SK-N-MC (cell line): ENCODE measurements around the gene BANP.
"Not testable (repeated sequence)": the region's sequence is repeated elsewhere in the genome, so short reads cannot be mapped to it uniquely, and the experiment has no call there.

Experiments
- DNase-seq: peaks from one replicate; pipeline ENCODE4 v3.0.0-alpha.2; 2011; ENCODE audit warnings: low read depth, low spot score
- H3K27ac ChIP-seq: fragments of 200-600 bp; sonication (generic); 2 replicates; pipeline ENCODE4 v1.5.1; 2016; ENCODE audit warnings: mixed run types
- H3K36me3 ChIP-seq: fragments of 200-600 bp; sonication (generic); 2 replicates; pipeline ENCODE4 v1.6.1; 2017; ENCODE audit warnings: antibody characterized with exemption, low read length, mixed read lengths; ENCODE audit not compliant: insufficient read depth
- H3K4me3 ChIP-seq: fragments of 200-600 bp; sonication (generic); 2 replicates; pipeline ENCODE4 v1.5.1; 2016
- H3K9ac ChIP-seq: fragments of 200-600 bp; sonication (generic); 2 replicates; pipeline ENCODE4 v1.8.0; 2017; ENCODE audit warnings: mixed run types, mixed read lengths; ENCODE audit not compliant: insufficient read length
- H3K9me3 ChIP-seq: fragments of 200-600 bp; sonication (generic); 2 replicates; pipeline ENCODE4 v1.6.1; 2017; ENCODE audit warnings: low read depth, mild to moderate bottlenecking, antibody characterized with exemption, low read length, moderate library complexity, mixed read lengths
- EZH2 ChIP-seq: fragments of 200-600 bp; sonication (generic); IDR thresholded peaks from one replicate; pipeline ENCODE4 v1.6.1; 2017; ENCODE audit warnings: antibody characterized with exemption
- FOXP2 ChIP-seq: optimal IDR thresholded peaks from 2 replicates; pipeline ENCODE3; 2011; ENCODE audit warnings: mild to moderate bottlenecking, moderate library complexity; ENCODE audit not compliant: insufficient read depth; ENCODE audit errors: extremely low read length, control extremely low read depth
- POLR2AphosphoS5 ChIP-seq: IDR thresholded peaks from 2 replicates; pipeline ENCODE4 v1.6.1; 2012; ENCODE audit warnings: mild to moderate bottlenecking, low read depth, low read length, borderline replicate concordance

BANP gene

DNA sequence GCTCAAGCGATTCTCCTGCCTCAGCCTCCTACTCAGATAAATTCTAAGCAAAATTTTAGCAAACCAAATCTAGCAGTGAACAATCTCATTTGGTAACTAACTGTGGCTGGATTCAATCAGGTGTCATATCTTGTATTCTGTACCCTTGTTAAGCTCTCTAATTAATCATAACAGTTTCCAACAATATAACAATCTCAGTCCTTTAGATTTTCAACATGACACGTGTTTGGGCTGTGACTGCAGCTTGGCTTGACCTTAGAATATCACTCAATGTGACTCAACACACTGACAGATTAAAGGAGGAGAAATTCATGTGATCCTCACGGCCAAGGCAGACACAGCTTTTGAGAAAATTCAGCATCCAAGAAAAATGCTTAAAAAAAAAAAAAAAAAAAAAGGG, 133.6 kb downstream of the BANP start:
- Histone ChIP-seq H3K9ac (no peak overlapping the region), H3K4me3 (no peak overlapping the region), H3K27ac (no peak overlapping the region), H3K9me3 (no peaks in the 10 kb centered on the region), H3K36me3 (no peaks in the 10 kb centered on the region)
- DNase-seq = no peak
- TF ChIP-seq POLR2AphosphoS5 = no peak
- TF ChIP-seq EZH2 = no peak
- no peak for TF ChIP-seq FOXP2

DNA sequence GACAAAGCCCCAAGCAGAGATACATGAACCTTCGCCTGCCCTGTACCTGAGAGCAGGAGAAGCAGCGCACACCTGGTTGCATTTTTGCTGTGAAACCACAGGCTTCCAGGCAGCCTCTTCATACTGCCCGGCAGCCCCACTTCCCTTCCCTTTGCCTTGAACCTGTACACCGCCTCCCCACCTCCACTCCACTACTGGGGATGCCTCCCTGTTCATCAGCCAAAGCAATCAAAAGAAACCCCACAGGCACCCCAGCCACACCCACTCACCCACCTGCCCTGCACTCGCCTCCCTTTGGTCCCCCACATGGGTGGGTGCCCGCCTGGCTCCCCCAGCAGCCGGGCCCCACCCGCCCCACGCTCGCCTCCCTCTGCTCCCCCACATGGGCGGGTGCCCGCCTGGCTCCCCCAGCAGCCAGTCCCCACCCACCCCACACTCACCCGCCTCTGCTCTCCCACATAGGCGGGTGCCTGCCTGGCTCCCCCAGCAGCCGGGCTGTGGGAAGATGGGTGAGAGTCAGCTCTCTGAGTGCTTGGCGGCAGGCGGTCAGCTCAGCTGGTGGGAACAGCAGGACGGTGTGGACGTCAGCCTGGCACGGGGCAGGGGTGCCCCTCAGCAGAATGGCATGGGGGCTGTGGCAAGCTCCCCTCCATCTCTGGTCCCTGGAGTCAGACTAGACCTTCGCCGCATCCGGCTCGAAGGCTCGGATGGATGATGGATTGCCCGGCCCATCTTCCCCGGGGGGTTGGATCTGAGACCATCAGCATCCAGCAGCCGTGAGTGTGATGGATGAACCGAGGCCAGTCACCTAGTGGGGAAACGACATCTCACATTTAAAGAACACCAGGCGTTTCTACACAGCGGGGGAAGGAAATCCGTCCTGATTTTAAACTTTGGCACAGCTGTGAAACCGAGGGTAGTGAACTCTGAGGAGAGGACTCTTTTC, 135.6 kb downstream of the BANP start:
- H3K27ac ChIP-seq = no peak overlapping the region
- no peak overlapping the region for H3K9ac ChIP-seq
- TF ChIP-seq FOXP2 (no peak), EZH2 (no peak), POLR2AphosphoS5 (no peak)

DNA sequence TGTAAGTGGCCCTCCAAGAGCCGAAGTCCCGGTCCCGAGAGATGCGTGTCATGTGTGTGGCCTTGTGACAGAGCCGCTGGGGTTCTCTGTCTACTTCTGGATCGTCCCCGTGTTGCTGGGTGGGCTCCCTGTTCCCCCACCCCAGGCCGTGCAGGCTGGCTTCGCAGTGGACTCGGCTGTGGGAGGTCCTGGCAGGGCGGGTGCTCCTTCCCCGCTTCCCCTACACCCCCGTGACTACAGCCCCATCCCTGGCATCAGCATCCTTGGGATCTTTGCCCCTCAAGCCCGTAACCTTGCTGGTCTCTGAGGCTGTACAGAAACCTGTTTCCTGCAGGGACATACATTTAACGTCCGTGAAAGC, 136.3 kb downstream of the BANP start:
- no peak for DNase-seq
- H3K9me3 ChIP-seq = no peaks in the 10 kb centered on the region
- TF ChIP-seq EZH2 = no peak
- no peak for TF ChIP-seq POLR2AphosphoS5
- TF ChIP-seq FOXP2 = no peak
- H3K9ac ChIP-seq = no peak overlapping the region
- no peaks in the 10 kb centered on the region for H3K36me3 ChIP-seq
- H3K27ac ChIP-seq = no peak overlapping the region
- H3K4me3 ChIP-seq = no peak overlapping the region

More for the DNA sequence above, 135.6 kb downstream of the BANP start:
- DNase-seq = no peak
- Histone ChIP-seq H3K9me3 (no peaks in the 10 kb centered on the region), H3K4me3 (no peak overlapping the region), H3K36me3 (no peaks in the 10 kb centered on the region)

DNA sequence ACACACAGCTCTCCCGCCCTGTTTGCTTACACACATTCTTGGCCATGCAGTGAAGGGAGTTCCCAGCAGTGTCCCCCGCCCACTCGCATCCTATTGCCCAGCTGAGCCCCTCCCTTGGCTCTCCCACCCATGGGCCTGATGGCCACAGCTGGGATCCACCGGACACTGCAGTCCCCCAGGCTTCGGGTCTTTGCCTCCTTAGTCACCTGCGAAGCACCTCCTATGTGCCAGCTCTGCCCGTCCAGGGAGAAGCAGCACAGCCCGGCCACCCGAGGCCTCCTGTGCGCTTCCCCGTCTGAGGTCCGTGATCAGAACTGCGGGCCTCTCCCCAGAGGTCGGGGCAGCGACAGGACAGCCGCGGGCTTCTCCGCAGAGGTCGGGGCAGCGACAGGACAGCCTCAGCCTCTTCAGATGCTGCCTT, 136.9 kb downstream of the BANP start:
- TF ChIP-seq POLR2AphosphoS5 (no peak), EZH2 (no peak), FOXP2 (no peak)

DNA sequence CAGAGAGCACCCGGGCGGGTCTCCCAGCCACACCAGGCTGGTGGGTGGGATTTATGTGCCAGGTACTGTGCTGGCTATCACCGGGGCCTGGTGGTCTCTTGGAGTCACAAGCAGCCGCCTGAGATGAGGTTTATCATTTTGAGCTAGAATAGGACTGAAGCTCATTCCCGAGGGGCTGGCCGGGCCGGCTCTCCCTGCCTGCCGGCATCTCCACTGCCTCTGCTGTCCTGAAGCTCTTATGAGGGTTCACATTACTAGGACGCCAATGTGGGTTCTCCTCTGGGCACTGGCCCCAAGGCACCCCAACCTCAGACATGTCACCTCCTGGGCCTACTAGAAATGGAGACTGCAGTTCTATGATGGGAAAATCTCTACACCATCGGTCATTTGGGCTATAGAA, 137.4 kb downstream of the BANP start:
- H3K9me3 ChIP-seq, H3K27ac ChIP-seq, DNase-seq, H3K9ac ChIP-seq, H3K4me3 ChIP-seq, H3K36me3 ChIP-seq: not testable (repeated sequence)

More for the DNA sequence above, 136.9 kb downstream of the BANP start:
- H3K36me3 ChIP-seq = no peaks in the 10 kb centered on the region
- no peak overlapping the region for H3K9ac ChIP-seq
- H3K4me3 ChIP-seq = no peak overlapping the region
- H3K9me3 ChIP-seq = no peaks in the 10 kb centered on the region
- no peak for DNase-seq
- H3K27ac ChIP-seq = no peak overlapping the region

DNA sequence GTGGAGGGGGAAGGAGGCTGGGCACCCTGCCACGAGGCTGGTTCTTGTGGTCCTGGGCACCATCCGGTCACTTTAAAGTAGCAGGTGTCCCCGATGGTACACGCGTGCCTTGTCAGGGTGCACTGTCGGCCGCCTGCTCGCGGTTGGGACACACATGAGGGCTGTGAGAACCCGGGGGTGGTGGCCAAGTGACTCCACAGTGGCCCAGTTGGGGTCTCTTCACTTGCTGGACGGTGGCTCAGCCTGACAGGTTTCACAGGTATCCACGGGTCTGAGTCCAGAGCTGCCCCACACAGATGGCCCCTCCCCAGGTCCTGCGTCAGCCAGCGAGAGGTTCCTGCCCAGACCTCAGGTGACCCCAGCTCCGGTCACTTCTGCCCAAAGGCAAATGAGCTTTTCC, 137.8 kb downstream of the BANP start:
- H3K36me3 ChIP-seq, DNase-seq, H3K9ac ChIP-seq: not testable (repeated sequence)

DNA sequence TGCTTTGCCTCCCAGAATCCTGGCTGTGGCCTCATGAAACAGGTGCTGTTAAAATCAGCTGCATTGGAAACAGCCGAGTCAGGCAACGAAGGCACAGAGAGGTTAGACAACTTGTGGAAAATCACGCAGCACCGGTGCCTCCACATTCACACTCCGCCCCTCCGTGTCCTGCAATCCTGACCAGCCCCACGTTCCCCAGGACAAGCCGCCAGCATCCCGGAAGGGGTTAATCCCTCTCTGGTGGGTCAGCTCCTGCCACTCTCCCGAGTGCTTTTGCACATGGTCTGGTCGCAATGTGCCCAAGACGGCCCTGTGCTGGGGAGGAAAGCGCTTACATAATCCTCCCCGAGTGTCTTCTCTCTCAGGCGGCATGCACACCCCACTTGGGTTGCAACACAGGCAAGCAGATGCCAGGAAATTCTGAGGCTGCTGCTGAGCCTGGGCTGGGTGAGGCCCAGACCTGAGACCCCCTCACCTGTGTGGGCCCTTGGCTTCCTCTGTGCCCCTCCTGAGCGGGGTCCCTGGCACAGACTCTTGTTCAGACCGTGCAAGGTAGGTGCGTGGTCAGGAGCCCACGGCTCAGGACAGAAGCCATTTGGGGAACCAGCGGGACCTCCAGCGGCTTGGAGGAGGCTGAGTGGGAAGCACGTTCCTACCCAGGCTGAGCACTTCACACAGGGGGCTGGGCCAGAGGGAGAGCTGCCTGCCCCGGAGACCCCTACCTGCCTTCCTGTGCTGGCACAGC, 138.6 kb downstream of the BANP start:
- H3K9me3 ChIP-seq, H3K4me3 ChIP-seq, DNase-seq, H3K36me3 ChIP-seq, H3K9ac ChIP-seq, H3K27ac ChIP-seq: not testable (repeated sequence)

More for the DNA sequence above, 137.8 kb downstream of the BANP start:
- not testable (repeated sequence) for H3K27ac ChIP-seq, H3K4me3 ChIP-seq, H3K9me3 ChIP-seq

DNA sequence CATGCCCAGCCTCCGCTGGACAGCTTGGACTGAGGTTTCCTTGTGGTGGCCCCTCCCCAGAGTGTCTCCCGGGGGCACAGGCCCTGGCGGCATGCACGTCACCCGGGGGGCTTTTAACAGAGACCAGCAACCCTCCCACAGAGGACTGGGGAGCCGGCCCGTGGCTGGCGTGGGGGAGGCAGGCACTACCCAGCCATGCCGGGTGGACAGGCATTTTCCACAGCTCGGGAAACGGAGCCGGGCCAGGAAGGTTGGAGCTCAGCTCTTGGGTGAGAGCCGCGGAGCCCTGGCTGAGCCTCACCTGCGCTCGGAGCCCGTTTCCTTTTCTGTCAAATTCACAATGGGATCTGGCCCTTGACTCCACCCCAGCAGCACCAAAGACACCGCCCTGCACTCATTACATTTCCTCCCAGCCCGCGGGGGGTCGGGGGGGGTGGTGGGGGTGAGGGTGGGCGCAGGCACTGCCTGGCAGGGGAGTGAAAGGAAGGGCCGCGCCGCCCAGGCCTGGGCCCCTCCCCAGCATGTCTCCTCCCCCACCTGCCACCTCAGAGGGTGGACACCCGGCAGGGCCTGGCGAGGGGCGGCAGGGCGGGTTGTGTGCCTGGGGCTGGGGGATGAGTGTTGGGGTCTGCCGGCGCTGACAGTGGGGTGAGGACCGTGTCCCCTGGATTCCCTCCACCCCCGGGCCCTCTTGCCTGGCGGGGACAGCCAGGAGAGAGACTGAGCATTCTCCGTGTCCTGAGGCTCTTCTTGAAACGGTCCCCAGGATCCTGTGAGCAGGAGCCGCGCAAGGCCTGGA, 139.3 kb downstream of the BANP start:
- not testable (repeated sequence) for DNase-seq, H3K36me3 ChIP-seq, H3K27ac ChIP-seq, H3K9ac ChIP-seq, H3K9me3 ChIP-seq, H3K4me3 ChIP-seq

DNA sequence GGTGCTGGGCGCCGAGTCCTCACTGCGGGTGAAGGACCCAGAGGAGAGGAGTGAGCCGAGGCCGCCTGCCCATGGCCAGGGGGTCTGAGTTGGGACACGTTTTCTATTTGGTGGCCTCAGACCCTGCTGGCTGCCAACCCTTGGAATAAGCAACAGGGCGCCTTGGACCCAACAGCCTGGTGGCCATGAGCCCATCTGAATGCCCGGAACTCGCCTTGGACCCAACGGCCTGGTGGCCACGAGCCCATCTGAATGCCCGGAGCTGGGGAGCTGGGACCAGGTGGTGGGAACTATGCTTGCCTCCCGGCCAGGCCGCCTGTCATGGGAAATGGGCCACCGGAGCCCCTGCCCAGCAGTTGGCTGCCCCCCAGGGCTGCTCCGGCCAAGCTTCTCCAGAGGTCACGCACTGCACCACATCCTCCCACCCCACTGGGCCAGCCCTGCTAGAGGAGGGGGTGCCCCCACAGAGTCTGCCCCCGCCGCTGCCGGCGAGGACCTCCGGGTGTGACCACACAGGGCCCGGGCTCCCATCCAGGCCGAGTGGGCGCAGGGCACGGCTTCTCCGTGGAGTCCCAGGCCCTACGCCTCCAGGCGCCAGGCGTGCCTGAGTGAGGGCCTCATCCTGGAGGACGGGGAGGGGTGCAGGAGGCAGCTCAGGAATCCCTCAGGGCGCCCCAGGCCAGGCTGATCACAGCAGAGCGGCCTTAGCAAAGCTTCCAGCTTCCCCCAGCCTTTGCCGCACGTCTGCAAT, 140.2 kb downstream of the BANP start:
- H3K9me3 ChIP-seq, H3K4me3 ChIP-seq, H3K9ac ChIP-seq, DNase-seq, H3K36me3 ChIP-seq, H3K27ac ChIP-seq: not testable (repeated sequence)

DNA sequence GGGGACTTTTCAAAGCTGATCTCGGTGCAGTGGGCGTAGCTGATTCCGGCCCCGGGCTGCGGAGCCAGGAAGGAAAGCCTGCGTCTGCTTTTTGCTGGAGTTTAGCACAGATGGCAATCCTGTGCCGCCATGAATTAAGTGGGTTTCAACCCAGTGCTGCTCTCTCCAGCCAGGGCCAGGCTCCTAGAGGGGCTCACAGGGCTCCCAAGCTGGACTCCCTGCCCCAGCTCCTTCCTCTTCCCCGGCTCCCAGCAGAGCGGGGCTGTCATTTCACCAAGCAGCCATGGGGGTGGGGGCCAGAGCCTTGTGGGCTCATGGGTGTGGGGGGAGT, 140.7 kb downstream of the BANP start:
- not testable (repeated sequence) for H3K9me3 ChIP-seq, H3K9ac ChIP-seq, H3K27ac ChIP-seq, H3K36me3 ChIP-seq, DNase-seq, H3K4me3 ChIP-seq

DNA sequence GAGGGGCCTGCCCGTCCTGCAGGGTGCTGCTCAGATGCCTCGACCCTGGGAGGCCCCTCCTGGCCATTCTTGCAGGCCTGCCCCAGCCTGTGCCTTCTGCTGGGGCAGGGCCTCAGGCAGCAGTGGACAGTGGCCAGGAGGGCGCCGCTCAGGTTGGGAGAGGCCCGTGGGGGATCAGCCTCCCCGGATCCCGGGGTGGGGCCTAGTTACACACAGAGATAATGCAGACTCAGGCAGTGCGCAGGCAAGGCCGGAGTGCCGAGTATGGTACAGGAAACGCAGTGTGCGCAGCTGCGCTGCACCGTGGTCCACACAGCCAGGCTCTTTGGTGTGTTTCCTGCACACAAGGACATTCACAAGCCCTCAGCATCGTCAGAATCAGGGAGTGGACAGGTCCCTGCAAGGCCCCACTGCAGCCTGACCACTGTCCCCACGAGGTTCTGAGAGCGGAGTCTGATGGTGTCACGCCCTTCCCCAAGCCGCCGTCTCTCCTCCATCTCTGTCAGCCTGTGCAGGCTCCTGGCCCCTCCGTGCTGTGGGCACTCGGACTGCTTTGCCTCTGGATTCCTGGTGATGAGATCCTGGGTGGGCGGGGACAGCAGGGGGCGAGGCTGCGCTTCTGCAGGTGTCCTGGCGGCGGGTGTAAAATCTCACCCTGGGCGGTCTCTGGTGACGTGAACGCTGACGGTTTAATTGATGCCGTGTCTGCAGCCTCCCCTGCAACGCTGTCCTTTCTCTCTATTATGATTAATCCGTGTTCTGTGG, 141.7 kb downstream of the BANP start:
- not testable (repeated sequence) for H3K36me3 ChIP-seq, H3K4me3 ChIP-seq, H3K27ac ChIP-seq, H3K9me3 ChIP-seq, H3K9ac ChIP-seq, DNase-seq
